NCI-H2171 treated with DMSO at 0.1 percent for 48 hours (cell line): ENCODE measurements around the gene PPFIBP2.
A peak's percentile ranks its signal among the peaks of the same experiment; 100 is the strongest.

Source experiments
- DNase-seq: peaks from one replicate; lab custom pipeline; 2025; lab: John Stamatoyannopoulos, UW

PPFIBP2 gene

GRCh38 chr11:7603031-7603781 lies 89.4 kb downstream of the PPFIBP2 start:
- DNase-seq: no peak

DNA sequence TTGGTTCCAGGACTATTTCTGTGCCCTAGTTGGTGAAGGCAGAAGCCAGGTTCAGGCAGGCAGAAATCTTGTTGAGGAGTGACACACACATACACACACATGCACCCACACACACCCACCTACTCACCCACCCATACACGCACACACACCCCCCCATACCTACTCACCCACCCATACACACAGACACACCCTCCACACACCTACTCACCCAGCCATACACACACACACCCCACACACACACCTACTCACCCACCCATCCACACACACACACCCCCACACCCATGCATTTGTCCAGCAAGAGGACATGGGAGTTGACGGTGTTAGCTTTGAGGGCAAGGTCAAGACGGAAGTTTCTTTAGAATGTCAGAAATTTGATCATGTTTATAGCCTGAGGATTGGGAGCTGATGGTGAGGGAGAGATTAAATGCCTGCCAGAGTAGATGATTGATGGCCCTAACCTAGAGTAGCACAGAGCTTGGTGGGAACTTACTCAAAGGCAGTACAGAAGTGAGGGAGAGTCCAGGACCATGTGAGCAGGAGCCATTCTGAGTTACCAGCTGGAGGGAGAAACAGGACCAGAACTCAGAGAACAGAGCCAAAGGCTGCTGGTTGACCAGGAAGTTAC lies 90.6 kb downstream of the PPFIBP2 start:
- DNase-seq: no peak

DNA sequence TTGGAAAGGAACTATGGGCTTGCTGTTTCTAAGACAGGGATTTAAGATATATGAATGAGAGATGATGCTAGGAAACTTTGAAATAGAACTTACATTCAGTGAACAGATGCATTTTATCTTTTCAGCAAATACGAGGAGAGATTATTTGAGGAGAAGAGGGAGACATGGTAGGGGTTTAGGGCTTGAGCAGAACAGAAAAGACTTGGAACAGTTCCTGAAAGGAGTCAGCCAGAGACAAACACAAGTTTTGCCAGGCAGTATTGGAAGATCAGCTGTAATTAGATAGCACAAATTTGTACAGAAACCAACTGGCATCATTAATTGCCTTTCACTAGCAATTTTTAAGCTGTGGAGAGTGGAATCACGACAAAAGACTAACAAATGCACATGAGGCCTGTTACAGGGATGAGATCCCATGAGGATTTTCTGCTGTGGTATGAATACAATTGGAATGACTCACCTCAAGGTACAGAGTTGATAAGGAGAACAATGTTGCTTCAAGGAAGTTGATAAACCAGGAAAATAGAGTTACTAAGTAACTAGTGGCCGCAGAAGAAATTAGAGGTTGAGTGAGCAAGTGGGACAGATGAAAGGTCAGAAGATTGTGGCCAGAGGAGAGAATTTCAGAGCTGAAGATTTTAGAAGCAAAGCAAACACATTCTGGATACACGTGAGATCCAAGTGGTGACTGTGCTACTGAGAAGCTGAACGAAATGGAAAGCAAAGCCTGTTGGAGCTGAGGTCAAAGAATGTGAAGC lies 91.6 kb downstream of the PPFIBP2 start:
- DNase-seq: no peak

- no peak for DNase-seq
Observed at GRCh38 chr11:7606496-7606895, 92.7 kb downstream of the PPFIBP2 start.

DNA sequence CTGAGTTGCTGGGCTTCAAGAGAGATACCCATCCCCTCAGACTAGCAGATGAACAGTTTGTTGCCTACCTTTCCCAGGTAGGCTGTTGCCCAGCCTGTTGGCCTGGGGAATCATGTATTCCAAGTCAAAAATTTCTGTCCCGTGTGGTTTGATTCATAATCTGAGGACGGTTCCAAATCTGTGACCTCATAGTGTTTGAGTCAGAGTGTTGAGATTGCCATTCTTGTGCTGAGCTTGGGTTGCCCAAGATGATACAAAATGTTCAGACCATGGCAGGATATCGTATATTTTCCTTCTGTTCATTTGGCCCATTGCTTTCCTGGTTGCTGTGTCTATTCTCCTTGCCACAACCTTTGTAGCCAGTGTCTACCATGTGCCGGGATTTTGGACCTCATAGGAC lies 95.2 kb downstream of the PPFIBP2 start:
- DNase-seq: no peak

GRCh38 chr11:7609521-7609920 lies 95.7 kb downstream of the PPFIBP2 start:
- no peak for DNase-seq

DNA sequence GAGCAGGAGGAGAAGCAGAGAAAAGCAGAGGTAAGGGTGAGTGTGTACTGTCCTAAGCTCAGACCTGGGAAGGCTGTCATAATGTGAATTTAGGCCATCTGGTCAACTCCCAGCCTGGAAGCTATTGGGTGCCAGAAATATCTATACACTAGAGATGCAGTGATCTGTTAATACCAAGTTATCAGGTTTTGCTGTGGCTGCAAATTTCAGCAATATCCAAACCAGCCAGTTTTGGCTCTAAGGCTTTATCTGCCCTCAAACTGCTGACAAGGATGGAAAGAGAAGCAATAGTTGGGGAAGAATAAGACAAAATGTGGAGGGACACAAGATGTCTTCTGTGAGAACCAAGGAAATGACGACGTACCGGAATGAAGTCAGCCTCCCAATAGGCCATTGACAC lies 96.6 kb downstream of the PPFIBP2 start:
- DNase-seq: no peak

DNA sequence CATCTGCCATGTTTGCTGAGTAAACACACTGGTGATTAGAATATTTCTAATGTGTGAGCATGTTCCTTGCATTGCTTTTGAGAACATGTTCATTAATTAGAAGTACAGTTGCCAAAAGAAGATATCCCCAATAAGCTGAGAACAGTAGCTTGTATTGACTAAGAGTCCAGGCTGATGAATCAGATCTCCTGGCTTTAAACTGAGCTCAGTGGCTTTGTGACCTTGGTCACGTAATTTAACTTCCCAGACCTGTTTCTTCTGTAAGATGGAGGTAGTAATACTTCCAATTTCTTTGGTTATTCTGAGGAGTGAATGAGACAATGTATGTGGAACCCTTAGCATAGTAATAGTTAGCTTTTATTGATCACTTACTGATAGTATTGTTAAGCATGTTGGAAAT lies 97.6 kb downstream of the PPFIBP2 start:
- DNase-seq: no peak

DNA sequence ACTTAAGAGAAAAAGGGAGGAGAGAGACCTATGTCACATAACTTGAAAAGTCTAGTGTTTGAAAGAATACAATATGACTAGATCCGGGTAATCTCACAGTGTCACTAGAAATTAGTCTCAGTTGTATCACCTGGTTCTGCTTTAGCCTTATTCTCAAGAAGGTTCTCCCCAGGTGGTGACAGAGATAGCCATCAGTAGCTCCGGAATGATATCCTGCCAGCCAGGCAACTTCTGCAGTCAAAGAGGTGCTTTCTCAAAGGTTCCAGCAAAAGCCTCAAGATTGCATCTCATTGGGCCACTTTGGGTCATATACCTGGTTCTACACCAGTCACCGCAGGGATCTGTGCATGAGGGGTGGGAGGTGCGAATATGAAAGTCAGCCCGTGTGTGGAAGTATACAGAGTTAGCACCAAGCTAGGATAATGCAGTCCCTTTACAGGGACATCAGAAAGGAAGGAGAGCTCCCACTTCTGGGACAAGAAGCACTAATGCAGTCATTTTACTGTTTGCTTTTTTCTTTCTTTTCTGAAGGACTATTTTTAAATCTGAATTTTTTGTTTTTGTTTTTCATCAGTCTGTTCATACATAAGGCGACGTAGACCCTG lies 98.4 kb downstream of the PPFIBP2 start:
- DNase-seq: no peak

DNA sequence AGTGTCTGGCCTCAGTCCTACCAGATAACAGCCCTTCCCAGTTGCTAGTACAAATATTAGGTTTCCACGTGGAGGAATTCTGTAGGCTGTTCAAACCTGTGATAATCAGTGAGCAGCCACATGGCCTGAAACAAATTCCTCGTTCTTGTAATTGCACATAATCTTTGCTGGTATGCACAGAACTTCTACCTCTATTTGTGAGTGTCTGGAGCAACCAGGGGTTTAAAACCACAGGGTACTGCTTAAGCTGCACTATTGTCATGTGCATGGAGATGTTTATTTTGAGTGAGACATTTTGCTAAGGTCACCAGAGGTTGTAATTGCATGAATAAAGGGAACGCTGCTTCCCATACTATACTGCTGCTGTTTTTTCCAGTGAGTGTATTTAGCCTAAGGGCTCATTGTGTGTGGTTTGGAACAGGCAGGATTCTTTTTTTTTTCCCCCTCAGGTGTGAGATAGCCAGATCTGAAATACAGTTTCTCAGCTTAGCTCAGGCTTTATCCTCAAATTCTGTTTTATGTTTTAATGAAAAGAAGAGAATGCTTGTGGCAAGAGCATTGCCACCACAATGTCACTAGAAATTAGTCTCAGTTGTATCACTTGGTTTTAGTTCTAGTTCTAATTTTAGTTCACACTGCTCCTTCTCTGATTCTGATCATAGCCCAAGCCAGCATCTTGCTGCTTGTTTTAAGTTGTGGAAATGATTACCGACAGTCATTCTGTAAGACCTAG lies 99.0 kb downstream of the PPFIBP2 start:
- no peak for DNase-seq

GRCh38 chr11:7613394-7613720 lies 99.6 kb downstream of the PPFIBP2 start:
- DNase-seq: no peak

DNA sequence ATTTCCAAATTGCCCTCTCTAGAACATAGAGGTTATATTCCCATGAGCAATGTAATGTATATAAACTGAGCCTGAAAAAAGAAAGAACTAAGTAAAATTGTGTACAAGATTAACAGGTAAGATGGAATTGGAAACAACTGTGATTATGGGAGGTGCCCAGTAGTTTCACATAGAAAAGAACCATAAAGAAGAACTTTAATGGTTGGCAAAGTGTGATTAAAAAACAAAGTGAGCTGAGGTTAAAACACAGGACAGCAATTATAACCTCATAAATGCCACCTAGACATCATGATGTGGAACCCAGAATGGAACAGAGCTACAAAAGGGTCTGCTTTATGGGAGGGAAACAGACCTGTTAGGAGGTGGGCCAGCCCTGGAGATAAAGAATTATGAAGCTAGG lies 100.9 kb downstream of the PPFIBP2 start:
- DNase-seq: no peak

DNA sequence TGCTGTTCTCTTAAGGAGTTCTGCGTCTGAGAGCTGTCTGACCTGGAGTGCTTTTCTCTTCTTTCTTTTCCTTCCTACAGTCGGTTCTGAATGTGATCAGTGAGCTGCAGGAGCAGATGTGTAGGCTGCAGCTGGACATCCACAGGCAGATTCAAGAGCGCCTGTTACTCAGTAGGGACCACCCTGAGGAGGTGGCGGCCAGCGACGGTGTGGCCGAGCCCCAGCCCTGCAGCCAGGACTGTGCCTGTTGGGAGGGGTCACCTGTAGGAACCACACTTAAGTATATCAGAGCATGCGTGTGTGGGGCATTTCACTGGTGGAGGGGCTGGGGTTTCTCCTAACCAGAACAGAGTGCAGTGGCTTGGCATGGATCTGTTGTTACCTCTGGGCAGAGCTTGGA lies 103.2 kb downstream of the PPFIBP2 start:
- no peak for DNase-seq

DNA sequence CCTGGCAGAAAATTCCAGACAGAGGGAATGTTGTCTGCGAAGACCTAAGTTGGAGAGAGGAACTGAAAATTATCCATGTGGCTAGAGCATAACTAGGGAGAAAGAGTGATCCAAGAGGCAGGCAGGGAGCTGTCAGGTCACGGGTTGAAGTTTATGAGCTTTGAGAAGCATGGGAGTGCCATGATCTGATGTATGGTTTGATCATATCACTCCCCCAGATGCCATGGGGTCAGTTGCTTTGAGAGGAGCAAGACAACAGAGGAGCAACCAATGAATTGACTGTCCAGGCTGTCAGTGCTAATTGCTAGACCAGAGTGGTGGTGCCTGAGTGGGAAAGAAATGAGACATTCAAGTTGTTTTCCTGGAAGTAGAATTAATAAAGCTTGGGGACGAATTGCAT lies 105.5 kb downstream of the PPFIBP2 start:
- no peak for DNase-seq

- no peak for DNase-seq
Observed at GRCh38 chr11:7621090-7621489, 107.3 kb downstream of the PPFIBP2 start.

DNA sequence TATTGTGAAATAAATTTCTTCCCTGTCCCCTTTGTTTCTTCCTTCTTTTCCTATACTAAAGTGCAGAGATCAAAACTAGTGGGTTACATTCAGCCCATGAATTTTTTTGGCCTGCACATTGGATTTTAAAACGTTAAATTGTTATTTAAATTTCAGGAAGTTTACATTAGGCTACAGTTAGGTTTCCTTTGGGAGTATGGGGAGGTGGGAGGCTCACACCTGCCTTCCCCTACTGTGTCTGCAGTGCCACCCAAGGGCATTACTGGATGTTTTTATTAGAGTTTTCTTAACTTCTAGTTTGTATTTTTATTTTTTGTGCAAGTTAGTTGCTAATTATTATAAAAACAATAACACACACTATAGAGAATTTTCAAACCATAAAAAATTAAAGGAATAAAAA lies 107.8 kb downstream of the PPFIBP2 start:
- DNase-seq: no peak

GRCh38 chr11:7622721-7623120 lies 108.9 kb downstream of the PPFIBP2 start:
- DNase-seq: no peak

GRCh38 chr11:7628660-7629059 lies 114.9 kb downstream of the PPFIBP2 start:
- DNase-seq: no peak

DNA sequence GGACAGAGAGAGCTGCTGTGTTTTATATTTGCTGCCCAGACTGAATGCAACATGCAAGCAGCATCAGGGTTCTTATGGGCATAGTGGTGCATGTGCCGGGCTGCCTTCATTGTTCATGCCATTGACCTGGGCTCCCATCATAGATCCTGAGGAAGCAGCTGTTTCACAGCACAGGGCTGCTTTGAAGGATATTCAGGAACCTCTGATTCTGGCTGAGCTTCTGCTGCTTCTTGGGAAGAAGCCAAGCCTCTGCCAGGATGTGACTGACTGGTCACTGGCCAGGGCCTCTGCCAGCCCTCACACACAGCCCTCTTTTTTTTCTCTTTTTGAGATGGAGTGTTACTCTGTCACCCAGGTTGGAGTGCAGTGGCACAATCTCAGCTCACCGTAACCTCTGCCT lies 116.2 kb downstream of the PPFIBP2 start:
- DNase-seq: no peak

DNA sequence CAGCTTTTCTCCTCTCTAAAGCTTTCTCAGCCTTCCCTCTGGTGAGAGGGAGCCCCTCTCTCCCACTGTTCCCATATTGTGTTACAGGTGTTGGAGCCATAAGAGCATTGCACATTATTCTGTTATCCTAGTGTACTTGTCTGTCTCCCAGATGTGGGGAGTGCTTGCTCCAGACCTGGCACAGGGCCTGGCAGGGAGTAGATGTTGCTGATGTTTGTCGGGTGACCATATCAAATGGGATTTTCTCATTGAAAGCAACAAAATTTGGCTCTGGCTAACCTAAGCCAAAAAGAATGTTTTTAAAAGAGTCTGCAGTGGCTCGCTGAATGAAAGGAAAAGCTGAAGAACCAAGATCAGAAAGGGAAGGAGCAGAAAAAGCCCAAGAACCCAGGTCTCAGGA lies 118.4 kb downstream of the PPFIBP2 start:
- DNase-seq: no peak

- DNase-seq: peak; percentile 7
Observed at GRCh38 chr11:7635137-7635536, 121.3 kb downstream of the PPFIBP2 start.

DNA sequence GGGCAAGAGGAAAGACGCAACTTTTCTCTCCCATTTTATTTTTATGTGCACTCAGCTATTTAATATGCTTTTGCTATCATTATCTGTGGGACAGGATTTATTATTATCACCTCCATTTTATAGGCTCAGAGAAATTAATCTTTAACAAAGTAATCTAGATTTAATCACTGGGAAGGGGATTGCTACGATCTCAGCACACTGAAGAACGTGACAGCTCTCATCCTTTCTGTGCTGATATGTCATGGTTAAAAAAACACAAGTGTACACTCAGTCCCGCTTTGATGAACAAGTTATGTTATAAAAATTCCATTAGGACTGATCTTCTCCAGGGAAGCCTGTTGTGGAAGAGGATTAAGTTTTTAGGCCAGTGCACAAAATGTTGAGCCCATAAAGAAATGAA lies 121.9 kb downstream of the PPFIBP2 start:
- DNase-seq: no peak
